AG10803 (cell line): ENCODE data around the gene INSYN2B.
"Not testable (repeated sequence)": the region's sequence is repeated elsewhere in the genome, so short reads cannot be mapped to it uniquely, and the experiment has no call there.

Source experiments
- DNase-seq: peaks from one replicate; pipeline ENCODE4 v3.0.0; 2010; ENCODE audit warnings: low read depth
- H3K4me3 ChIP-seq: 2 replicates; pipeline ENCODE4 v1.5.1; 2011; ENCODE audit warnings: mild to moderate bottlenecking, low read length, control low read depth
- TF ChIP-seq, protein P1 (sequence below): conservative IDR thresholded peaks from 2 replicates; pipeline ENCODE4 v1.5.1; 2011; ENCODE audit warnings: mild to moderate bottlenecking, low read length, control low read depth, inconsistent platforms

The INSYN2B gene

DNA sequence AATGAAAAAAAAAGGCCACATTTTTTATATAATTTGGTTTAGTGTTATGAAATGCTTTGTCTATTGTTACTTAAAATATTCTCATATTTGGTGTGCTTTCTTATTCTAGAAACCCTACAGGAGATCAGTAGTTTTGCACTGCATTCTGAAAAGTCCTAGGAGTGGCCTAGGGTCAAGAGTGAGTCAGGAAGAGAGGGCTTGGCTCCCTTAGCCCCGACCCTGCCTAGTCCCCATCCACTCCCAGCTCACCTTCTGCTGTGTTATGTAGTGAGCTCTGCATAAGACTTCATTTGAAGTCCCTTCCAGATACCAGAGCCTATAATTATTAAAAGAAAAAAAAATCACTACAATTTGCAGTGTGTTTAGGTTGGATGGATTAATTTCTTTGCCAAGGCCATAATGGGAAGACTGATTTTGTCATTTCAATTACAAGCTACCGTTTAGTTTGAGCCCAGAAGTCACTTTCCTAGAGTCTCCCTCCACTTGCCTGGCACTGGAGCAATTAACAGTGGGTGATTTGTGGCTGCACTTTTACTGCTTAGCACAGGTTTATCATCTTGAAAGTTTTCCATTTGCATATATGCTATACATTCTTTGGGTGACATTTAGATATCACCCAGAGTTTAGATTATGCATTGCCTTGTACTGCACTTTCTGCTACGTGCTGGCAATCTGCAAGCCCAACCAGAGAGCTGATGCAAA lies 143.3 kb downstream of the INSYN2B start:
- no peak for DNase-seq
- H3K4me3 ChIP-seq: no peak overlapping the region
- TF ChIP-seq, protein P1, sequence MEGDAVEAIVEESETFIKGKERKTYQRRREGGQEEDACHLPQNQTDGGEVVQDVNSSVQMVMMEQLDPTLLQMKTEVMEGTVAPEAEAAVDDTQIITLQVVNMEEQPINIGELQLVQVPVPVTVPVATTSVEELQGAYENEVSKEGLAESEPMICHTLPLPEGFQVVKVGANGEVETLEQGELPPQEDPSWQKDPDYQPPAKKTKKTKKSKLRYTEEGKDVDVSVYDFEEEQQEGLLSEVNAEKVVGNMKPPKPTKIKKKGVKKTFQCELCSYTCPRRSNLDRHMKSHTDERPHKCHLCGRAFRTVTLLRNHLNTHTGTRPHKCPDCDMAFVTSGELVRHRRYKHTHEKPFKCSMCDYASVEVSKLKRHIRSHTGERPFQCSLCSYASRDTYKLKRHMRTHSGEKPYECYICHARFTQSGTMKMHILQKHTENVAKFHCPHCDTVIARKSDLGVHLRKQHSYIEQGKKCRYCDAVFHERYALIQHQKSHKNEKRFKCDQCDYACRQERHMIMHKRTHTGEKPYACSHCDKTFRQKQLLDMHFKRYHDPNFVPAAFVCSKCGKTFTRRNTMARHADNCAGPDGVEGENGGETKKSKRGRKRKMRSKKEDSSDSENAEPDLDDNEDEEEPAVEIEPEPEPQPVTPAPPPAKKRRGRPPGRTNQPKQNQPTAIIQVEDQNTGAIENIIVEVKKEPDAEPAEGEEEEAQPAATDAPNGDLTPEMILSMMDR: no peak

DNA sequence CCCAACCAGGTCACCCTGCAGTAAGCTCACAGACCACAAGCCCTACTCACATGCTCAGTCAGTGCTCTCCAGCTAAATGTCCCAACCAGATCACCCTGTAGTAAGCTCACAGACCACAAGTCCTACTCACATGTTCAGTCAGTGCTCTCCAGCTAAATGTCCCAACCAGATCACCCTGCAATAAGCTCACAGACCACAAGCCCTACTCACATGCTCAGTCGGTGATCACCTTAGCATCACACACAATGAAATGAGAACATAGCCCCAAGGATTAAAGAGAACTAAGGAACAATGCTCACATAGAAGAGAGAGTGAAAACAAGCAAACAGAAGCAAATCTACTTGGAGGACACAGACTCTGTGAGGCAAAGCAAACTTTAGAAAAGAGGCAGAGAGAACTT lies 145.8 kb downstream of the INSYN2B start:
- H3K4me3 ChIP-seq: not testable (repeated sequence)
- peak; percentile 33 for DNase-seq

DNA sequence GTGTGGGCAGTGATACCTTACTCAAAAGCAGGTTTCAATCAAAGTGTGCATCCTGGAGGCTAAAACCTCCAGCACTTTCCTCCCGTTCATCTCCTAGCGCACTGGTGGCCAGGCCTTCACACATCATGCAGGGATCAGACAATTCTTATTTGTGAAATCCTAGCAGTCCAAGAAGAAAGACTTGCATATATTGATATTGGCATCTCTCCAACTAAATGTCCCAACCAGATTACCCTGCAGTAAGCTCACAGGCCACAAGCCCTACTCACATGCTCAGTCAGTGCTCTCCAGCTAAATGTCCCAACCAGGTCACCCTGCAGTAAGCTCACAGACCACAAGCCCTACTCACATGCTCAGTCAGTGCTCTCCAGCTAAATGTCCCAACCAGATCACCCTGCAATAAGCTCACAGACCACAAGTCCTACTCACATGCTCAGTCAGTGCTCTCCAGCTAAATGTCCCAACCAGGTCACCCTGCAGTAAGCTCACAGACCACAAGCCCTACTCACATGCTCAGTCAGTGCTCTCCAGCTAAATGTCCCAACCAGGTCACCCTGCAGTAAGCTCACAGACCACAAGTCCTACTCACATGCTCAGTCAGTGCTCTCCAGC lies 146.5 kb downstream of the INSYN2B start:
- not testable (repeated sequence) for H3K4me3 ChIP-seq
- DNase-seq: peak; percentile 65

DNA sequence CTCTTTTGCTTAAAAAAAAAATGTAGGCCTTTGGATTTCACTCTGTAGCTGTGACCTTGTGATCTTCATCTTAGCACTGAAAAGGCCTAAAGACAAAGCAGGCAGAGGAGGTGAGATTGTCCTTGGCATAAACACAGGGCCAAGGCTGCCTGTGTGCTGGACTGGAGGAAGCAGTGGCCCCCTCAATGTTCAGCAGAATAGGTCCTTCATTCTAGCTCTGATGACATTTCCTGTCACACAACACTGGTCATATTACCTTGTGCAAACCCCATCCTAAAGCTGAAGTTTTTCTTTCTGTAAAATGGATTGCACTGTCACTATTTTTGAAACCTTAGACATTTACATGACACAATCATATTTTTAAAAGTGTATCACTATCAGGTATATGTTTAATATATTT lies 147.4 kb downstream of the INSYN2B start:
- TF ChIP-seq, protein P1: no peak
- DNase-seq: no peak
- H3K4me3 ChIP-seq: no peak overlapping the region

DNA sequence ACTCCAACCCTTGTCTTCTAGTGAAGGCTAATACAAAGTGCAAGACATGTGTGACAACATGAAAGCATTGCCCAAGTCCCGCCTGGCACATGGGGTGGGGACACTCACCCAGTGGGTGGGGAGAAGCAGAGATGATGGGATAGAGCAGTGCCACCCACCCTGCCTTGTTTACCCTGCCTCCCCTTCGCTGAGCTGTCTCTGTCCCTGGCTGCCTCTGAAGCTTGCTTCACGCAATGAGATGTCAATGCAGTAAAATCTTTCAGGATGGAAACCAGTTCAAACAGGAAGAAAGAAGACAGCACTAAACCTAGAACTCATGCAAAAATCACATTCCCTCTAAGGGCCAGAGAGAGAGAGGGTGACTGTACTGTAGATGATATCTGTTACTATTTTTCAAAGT lies 148.0 kb downstream of the INSYN2B start:
- DNase-seq: no peak
- H3K4me3 ChIP-seq: no peak overlapping the region

DNA sequence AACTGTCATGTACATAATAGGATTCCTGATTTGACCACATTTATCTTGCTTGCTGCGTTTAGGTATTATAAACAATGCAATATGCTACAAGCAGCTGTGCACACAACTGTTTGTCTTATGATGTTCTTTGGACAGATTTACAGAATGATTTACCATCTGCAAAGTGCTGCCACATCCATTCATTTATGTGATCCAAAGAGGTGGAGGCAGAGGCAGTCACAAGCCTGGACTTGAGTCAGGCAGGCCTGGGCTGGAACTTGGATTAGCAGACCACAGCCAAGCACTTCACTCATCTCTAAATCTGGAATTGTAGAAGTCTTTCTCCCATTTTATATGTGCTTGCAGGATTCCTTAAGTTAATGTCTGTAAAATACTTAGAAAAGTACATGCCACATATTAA lies 149.0 kb downstream of the INSYN2B start:
- no peak overlapping the region for H3K4me3 ChIP-seq
- peak; percentile 23 for DNase-seq
- TF ChIP-seq, protein P1: no peak

More for the DNA sequence above, 148.0 kb downstream of the INSYN2B start:
- TF ChIP-seq, protein P1: no peak

DNA sequence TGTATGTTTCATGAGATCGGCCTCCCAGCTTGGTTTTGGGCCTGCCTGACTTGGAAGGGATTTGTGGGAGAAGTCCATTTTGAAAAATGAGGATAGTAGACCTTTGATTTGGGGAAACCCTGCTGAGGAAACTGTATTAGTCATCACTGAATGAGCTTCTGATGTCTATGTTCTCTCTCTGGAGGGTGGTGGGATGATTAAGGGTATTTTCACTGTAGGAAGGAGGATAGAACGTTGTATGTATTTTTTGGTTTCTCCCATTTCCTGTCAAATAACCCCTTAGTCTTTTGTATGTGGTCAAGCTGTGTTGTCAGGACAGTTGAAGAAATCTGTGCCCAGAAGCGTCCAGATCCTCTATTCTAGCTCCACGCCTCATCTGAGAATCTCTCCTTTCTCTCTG lies 151.9 kb downstream of the INSYN2B start:
- DNase-seq: no peak
- TF ChIP-seq, protein P1: no peak
- H3K4me3 ChIP-seq: no peak overlapping the region

DNA sequence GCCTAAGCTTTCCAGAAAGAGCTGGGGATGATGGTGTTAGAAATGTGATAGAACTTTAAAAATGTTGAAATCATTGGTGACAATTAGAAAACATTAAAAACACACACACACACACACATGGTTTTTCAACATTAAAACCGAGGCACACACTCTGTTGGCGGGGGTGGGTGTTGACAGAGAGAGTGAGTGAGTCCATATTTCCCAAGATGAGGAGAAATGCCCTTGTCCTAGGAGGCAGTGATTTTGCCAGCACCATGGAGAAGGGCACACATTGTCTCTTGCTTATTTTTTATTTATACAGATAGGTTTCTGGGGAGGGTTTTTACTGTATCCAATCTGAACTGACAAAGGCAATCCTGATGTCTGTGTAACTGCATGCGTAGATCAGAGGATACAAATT lies 152.5 kb downstream of the INSYN2B start:
- no peak overlapping the region for H3K4me3 ChIP-seq
- TF ChIP-seq, protein P1: no peak
- peak; percentile 47 for DNase-seq
